Osteocyte (in vitro differentiated cells): ENCODE measurements around the gene CYB5B. TPM values are rescaled to one million over a fixed set of nuclear protein-coding genes. Genes with fewer than 3 reads are reported as not detected.
A peak's percentile ranks its signal among the peaks of the same experiment; 100 is the strongest.

Experiments used
- DNase-seq: peaks from one replicate; pipeline ENCODE4 v3.0.0; 2021; ENCODE audit warnings: mixed read lengths; ENCODE audit not compliant: unreplicated experiment; ENCODE audit errors: extremely low spot score
- H3K27ac Mint-ChIP-seq: one replicate; pipeline ENCODE4 v1.8.0; 2021; ENCODE audit warnings: mild to moderate bottlenecking, mixed read lengths; ENCODE audit not compliant: unreplicated experiment
- H3K27me3 Mint-ChIP-seq: one replicate; pipeline ENCODE4 v1.8.0; 2021; ENCODE audit warnings: mixed read lengths; ENCODE audit not compliant: unreplicated experiment
- H3K36me3 Mint-ChIP-seq: one replicate; pipeline ENCODE4 v1.8.0; 2021; ENCODE audit warnings: mixed read lengths; ENCODE audit not compliant: unreplicated experiment
- H3K4me1 Mint-ChIP-seq: one replicate; pipeline ENCODE4 v1.8.0; 2021; ENCODE audit warnings: mixed read lengths; ENCODE audit not compliant: unreplicated experiment
- H3K4me3 Mint-ChIP-seq: one replicate; pipeline ENCODE4 v1.8.0; 2021; ENCODE audit warnings: mild to moderate bottlenecking, moderate library complexity, mixed read lengths; ENCODE audit not compliant: unreplicated experiment
- H3K9me3 Mint-ChIP-seq: one replicate; pipeline ENCODE4 v1.8.0; 2021; ENCODE audit warnings: mixed read lengths; ENCODE audit not compliant: unreplicated experiment
- total RNA-seq: library from RNA; stranded (reverse); gene quantifications from 2 replicates; pipeline ENCODE4 v1.2.1, GENCODE V29; 2021
- TF ChIP-seq, protein P1 (sequence below): fragments of 200-600 bp; sonication (generic); IDR thresholded peaks from 2 replicates; pipeline ENCODE4 v1.5.0; 2021; ENCODE audit warnings: antibody characterized with exemption, mild to moderate bottlenecking, moderate library complexity

CYB5B gene
- total RNA-seq, 1 donor from 2014 or later, result 69.8 TPM

DNA sequence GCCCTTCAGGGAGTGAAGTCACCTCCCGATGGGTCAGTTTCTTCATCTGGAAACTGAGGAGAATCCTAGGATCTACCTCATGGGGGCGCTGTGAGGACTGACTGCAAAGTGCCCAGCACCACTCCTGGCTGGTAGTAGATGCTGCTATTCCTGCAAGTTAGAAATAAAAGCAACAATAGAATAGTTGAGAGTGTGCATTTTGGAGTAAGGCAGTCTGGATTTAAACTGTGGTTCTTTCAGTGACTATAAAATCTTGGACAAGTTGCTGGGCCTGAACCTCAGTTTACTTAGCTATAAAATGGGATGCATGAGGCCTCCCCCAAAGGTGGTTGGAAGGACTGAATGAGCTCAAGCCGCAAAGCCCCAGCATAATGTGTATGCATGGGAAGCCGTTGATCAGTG is 70.6 kb downstream of the CYB5B start:
- peaks cover 10% of the 10 kb centered on the region for H3K9me3 Mint-ChIP-seq
- DNase-seq, result no peak
- no peak overlapping the region for H3K4me3 Mint-ChIP-seq
- H3K27ac Mint-ChIP-seq, result no peak overlapping the region
- no peaks in the 10 kb centered on the region for H3K36me3 Mint-ChIP-seq
- TF ChIP-seq, protein P1, sequence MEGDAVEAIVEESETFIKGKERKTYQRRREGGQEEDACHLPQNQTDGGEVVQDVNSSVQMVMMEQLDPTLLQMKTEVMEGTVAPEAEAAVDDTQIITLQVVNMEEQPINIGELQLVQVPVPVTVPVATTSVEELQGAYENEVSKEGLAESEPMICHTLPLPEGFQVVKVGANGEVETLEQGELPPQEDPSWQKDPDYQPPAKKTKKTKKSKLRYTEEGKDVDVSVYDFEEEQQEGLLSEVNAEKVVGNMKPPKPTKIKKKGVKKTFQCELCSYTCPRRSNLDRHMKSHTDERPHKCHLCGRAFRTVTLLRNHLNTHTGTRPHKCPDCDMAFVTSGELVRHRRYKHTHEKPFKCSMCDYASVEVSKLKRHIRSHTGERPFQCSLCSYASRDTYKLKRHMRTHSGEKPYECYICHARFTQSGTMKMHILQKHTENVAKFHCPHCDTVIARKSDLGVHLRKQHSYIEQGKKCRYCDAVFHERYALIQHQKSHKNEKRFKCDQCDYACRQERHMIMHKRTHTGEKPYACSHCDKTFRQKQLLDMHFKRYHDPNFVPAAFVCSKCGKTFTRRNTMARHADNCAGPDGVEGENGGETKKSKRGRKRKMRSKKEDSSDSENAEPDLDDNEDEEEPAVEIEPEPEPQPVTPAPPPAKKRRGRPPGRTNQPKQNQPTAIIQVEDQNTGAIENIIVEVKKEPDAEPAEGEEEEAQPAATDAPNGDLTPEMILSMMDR, result peak; percentile 30
- no peaks in the 10 kb centered on the region for H3K27me3 Mint-ChIP-seq
- no peaks in the 10 kb centered on the region for H3K4me1 Mint-ChIP-seq

DNA sequence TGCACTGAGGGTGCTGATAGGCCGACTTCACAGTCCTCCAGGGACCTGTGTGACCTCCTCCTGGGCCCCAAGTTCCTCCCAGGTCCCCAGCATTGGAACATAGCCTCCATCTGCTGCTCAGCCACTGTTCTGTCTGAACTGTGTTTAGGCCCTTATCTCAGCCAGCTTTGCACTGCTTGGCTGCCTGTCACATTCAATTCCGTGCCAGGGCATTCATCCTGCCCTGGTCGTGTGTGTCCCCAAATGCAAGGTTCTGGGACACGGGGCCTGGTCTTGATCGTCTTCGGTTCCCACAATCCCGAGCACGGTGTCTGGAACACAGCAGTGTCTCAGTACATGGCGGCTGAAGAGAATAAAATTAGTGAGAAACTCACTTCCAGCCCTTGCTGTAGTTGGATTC is 71.4 kb downstream of the CYB5B start:
- Mint-ChIP-seq H3K4me3 (no peak overlapping the region), H3K4me1 (no peaks in the 10 kb centered on the region), H3K27ac (no peak overlapping the region), H3K36me3 (no peaks in the 10 kb centered on the region), H3K9me3 (peaks cover 10% of the 10 kb centered on the region), H3K27me3 (no peaks in the 10 kb centered on the region)
- no peak for DNase-seq
- TF ChIP-seq, protein P1, result no peak

DNA sequence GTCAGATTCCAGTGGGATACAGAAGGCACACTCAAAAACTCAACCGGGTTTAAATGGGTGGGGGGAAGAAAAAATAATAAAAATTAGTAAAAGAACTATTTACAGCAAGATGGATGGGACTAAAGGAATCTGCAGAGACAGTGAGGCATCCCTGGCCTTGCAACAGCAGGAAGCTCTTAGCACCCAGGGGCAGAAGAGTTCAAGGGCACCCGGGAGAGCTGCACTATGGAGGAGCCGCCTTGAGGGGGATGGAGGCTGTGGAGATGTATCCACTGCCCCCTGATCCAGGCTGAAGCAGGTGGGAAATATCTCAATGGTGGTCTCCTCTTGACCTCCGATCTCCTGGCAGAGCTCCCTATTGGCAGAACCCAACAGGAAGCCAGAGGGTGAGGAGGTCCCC is 72.0 kb downstream of the CYB5B start:
- H3K4me3 Mint-ChIP-seq, result no peak overlapping the region
- no peaks in the 10 kb centered on the region for H3K36me3 Mint-ChIP-seq
- no peak for DNase-seq
- no peak overlapping the region for H3K27ac Mint-ChIP-seq
- peaks cover 10% of the 10 kb centered on the region for H3K9me3 Mint-ChIP-seq
- no peaks in the 10 kb centered on the region for H3K27me3 Mint-ChIP-seq
- TF ChIP-seq, protein P1, result no peak
- H3K4me1 Mint-ChIP-seq, result no peaks in the 10 kb centered on the region

DNA sequence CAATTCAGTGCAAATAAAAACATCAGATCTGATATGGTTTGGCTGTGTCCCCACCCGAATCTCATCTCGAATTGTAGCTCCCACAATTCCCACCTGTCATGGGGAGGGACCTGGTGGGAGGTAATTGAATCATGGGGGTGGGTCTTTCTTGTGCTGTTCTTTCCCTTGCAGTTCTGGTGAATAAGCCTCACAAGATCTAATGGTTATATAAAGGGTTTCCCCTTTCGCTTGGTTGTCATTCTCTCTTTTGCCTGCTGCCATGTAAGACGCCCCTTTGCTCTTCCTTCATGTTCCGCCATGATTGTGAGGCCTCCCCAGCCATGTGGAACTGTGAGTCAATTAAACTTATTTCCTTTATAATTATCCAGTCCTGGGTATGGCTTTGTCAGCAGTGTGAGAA is 72.5 kb downstream of the CYB5B start:
- no peak for DNase-seq
- no peak overlapping the region for H3K4me3 Mint-ChIP-seq
- peaks cover 10% of the 10 kb centered on the region for H3K9me3 Mint-ChIP-seq
- H3K27ac Mint-ChIP-seq, result no peak overlapping the region
- TF ChIP-seq, protein P1, result no peak
- no peaks in the 10 kb centered on the region for H3K36me3 Mint-ChIP-seq
- H3K4me1 Mint-ChIP-seq, result peaks cover 2% of the 10 kb centered on the region
- no peaks in the 10 kb centered on the region for H3K27me3 Mint-ChIP-seq

DNA sequence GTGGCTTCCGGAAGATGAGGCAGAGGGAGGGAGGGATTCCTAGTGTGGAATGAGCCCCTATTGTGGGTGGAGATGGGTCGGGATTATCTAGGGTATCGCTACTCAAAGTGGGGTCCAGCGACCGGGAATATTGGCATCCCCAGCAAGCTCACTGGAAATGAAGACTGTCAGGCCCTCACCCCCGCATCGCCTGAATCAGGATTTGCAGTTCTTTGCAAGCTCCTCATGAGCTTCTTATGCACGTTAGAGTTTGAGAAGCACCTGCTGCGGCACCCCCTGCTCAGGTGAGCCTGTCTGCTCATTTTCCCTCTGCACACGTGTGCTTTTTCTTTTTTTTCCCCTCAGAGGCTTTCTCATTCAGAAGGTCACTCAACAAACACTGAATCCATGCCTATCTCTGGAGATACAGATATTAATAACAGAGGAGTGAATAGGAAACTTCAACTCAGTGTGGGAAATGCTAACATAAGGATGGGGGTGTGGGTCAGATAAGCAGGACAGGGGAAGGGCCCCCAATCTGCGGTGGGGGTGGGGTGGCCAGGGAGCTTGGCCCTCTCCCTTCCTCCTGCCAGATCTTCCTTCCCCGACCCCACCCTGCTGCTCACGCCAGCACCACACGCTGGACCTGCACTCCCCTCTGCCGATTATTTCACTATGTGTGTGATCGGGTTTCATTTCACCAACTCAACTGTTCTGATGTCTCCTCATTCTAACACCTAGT is 73.6 kb downstream of the CYB5B start:
- Mint-ChIP-seq H3K27ac (no peak overlapping the region), H3K36me3 (no peaks in the 10 kb centered on the region), H3K4me3 (no peak overlapping the region), H3K27me3 (no peaks in the 10 kb centered on the region), H3K4me1 (peaks cover 4% of the 10 kb centered on the region), H3K9me3 (peaks cover 10% of the 10 kb centered on the region)
- DNase-seq, result no peak
- TF ChIP-seq, protein P1, result no peak
